Memory B cell (primary cell): ENCODE measurements around the gene PLA2G1B.
A peak's percentile ranks its signal among the peaks of the same experiment; 100 is the strongest.

Source experiments
- ATAC-seq: fragments of 150-1000 bp; cut with Tn5 transposase; 2 replicates; pipeline ENCODE4 v1.10.0; 2021; ENCODE audit warnings: low read depth, mild to moderate bottlenecking, moderate library complexity
- DNase-seq, 2 donors: peaks; one replicate each; pipeline ENCODE4 v3.0.0; 2022; ENCODE audit warnings: low spot score in 2 of 2
- H3K27ac Mint-ChIP-seq: one replicate; pipeline ENCODE4 v1.8.0; 2022; ENCODE audit warnings: mild to moderate bottlenecking, moderate library complexity, mixed read lengths
- H3K27me3 Mint-ChIP-seq: one replicate; pipeline ENCODE4 v1.8.0; 2022; ENCODE audit warnings: mixed read lengths
- H3K36me3 Mint-ChIP-seq: one replicate; pipeline ENCODE4 v1.8.0; 2022; ENCODE audit warnings: mild to moderate bottlenecking, mixed read lengths
- H3K4me1 Mint-ChIP-seq: one replicate; pipeline ENCODE4 v1.8.0; 2022; ENCODE audit warnings: mixed read lengths
- H3K4me3 Mint-ChIP-seq: one replicate; pipeline ENCODE4 v1.8.0; 2022; ENCODE audit warnings: mild to moderate bottlenecking, moderate library complexity, mixed read lengths
- H3K9me3 Mint-ChIP-seq: one replicate; pipeline ENCODE4 v1.8.0; 2022; ENCODE audit warnings: mixed read lengths

The PLA2G1B gene

DNA sequence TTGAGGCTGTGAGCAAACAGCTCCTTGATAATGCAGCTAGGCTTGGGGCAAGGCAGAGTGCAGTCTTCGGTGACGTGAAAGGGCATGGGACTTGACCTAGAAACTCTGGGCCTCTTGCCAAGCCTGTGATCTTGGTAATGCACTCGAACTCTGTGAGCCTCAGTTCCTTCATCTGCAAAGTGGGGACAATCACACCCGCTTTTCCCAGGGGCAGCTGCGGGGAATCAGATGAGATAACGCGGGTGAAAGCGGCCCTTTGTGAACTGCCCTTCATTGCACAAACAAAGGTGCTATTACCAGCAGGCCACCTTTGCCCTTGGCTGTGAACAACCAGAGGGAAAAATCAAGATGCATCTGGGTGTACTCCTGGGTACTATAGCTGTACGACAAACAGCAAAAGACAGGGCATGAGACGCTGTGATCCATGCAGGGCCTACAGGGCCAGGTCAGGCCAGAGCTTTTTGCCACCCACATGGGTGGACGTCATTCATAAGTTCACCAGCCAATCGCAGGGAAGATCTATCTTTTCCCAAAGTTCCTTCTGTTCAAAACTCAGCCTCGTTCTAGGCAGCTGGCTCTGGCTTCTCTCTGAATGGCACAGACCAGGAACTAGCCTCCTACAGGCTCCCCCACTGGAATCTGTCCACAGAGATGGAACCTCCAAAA lies 38.2 kb upstream of the PLA2G1B start:
- no peak for DNase-seq

DNA sequence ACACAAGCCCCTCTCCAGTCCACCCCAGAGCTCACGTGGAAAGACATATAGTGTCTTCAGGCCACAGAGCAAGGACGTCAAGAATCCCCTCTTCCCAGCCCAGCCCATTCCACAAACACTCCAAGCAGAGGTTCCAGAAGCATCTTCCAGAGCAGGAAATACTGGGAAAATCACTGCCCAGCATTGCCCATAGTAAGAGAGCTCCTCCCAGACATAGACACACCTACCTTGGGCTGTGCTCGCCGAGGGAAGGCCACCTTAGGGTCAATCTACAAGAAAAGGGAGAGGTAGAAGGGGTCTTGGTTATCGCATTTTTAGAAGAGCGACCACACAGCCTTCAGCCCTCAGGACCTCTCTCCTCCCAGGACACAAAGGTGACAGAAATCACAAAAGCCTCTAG lies 36.9 kb upstream of the PLA2G1B start:
- peaks cover 5% of the 10 kb centered on the region for H3K4me1 Mint-ChIP-seq
- H3K27ac Mint-ChIP-seq: no peak overlapping the region
- peaks cover 34% of the 10 kb centered on the region for H3K27me3 Mint-ChIP-seq
- ATAC-seq (no peak), DNase-seq (no peak)
- no peaks in the 10 kb centered on the region for H3K36me3 Mint-ChIP-seq
- no peak overlapping the region for H3K4me3 Mint-ChIP-seq
- no peaks in the 10 kb centered on the region for H3K9me3 Mint-ChIP-seq

More for the DNA sequence above, 38.2 kb upstream of the PLA2G1B start:
- H3K36me3 Mint-ChIP-seq: no peaks in the 10 kb centered on the region
- H3K4me3 Mint-ChIP-seq: no peak overlapping the region
- H3K27me3 Mint-ChIP-seq: peaks cover 43% of the 10 kb centered on the region
- ATAC-seq: no peak
- H3K27ac Mint-ChIP-seq: no peak overlapping the region
- peaks cover 15% of the 10 kb centered on the region for H3K4me1 Mint-ChIP-seq
- H3K9me3 Mint-ChIP-seq: no peaks in the 10 kb centered on the region

DNA sequence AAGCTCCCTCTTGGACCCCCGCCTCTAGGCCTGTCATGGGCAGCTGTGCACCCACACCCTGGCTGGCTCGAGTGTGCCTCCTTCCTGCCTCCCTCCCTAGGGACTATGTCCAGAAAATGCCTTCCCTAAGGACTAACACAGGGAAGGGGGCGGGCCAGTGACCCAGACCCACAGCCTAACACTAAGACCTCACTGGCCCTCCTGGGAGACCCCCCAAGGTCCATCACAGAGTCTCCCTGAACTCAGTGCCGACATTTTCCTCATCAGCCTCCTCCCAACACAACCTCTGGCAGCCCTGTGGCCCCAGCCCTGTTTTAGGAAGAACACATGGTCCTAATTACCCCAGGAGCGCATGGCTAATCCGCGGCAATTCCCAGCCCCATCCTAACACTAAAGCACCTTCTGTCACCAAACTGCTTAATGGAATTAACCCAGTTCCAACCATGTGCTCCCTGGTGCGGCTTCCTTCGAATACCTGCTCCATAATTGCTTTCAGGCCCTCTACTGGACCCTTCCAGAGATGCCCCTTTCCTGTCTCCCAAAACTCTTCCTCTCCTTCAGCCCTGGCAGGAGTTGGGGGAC lies 35.8 kb upstream of the PLA2G1B start:
- Mint-ChIP-seq H3K27me3 (peaks cover 36% of the 10 kb centered on the region), H3K36me3 (no peaks in the 10 kb centered on the region), H3K4me3 (no peak overlapping the region), H3K9me3 (no peaks in the 10 kb centered on the region), H3K27ac (no peak overlapping the region), H3K4me1 (peaks cover 3% of the 10 kb centered on the region)
- ATAC-seq (no peak), DNase-seq (no peak)

DNA sequence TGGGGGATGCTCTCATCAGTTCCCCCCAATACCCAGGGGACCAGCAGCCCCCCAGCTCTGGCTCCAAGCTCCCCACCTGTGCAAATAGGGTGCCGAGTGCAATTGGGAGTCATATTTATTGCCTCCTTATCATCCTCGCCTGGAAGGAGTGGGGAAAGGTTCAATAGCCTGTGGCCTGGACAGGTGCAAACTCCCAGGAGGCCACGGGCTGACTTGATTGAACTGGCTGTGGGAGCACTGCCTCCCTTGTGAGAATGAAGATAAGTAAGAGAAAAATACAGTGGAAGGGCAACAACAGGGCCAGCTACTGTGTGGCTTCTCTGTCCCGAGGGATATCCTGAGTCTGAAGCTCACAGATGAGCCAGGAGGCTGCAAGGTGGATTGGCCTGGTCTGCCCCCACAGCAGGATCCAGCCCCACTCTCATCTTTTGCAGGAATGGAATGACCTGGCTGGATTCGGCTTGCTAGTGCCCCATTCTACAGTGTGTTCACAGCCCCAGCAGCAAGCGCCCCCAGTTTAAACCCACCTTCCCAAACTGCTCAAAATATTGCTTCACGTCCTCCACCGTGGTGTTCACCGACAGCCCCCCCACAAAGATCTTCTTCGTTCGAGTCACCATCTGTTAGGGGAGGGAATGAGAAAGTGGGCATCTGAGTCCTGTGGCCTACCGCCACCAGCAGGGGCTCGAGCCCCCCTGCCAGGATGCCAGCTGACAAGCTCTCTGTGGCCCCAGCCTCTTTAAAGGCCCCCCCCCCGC lies 35.1 kb upstream of the PLA2G1B start:
- H3K4me3 Mint-ChIP-seq: no peak overlapping the region
- H3K36me3 Mint-ChIP-seq: no peaks in the 10 kb centered on the region
- DNase-seq (no peak), ATAC-seq (no peak)
- no peaks in the 10 kb centered on the region for H3K9me3 Mint-ChIP-seq
- peaks cover 42% of the 10 kb centered on the region for H3K27me3 Mint-ChIP-seq
- H3K27ac Mint-ChIP-seq: no peak overlapping the region
- H3K4me1 Mint-ChIP-seq: peaks cover 3% of the 10 kb centered on the region

DNA sequence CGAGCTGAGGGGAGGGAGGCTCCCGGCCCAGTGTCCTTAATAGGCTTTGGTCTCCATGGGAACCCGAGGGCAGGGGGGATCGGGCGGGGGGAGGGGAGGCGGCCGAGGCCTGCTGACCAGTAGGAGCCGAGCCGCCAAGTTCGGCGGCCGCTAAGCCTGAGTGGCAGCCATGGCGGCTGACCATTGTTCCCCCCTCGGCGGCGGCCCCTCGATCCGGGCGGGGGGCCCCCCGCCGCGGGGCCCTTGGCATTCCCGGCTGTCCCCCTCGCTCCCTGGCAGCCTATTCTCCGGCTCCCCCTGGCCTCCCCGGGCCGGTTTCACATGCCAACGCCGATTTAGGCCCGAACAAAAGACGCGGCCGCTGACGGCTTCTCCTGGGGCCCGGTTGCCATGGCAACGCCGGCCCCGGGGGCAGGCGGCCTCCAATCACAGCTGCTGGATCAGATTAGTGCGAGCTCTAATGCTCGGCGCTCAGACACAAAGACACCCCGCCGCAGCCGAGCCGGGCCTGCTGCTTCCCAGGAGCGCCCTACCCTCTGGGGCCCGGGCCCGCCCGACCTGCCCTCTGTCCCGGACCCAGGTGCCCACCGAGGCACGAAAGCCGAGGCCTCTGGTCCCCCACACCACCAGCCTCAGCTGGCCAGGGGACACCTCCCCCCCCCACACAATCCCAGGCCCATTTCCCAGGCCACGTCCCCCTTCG lies 34.1 kb upstream of the PLA2G1B start:
- Mint-ChIP-seq H3K27me3 (peaks cover 38% of the 10 kb centered on the region), H3K27ac (no peak overlapping the region), H3K4me3 (peak overlapping the region; percentile 18)

DNA sequence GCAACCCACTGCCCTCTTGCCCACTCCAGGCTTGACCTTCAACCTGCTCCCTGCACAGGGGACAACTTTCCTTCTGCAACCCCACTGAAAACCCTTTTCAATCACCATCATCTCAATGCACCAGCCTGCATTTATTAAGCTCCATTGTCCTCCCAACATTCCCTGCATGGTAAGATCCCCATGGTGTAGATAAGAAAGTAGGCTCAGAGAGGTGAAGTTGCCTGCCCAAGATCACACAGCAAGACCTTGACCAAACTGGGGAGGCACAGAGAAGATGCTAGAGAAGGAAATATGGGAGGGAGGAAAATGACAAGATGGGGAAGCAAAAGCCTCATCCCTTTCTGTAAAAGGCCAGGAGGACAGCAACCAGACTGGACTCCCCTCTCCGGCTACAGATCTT lies 31.5 kb upstream of the PLA2G1B start:
- H3K4me3 Mint-ChIP-seq: no peak overlapping the region
- DNase-seq (no peak), ATAC-seq (no peak)
- H3K4me1 Mint-ChIP-seq: peaks cover 3% of the 10 kb centered on the region
- no peaks in the 10 kb centered on the region for H3K9me3 Mint-ChIP-seq
- H3K27me3 Mint-ChIP-seq: peaks cover 34% of the 10 kb centered on the region
- no peak overlapping the region for H3K27ac Mint-ChIP-seq
- no peaks in the 10 kb centered on the region for H3K36me3 Mint-ChIP-seq

More for the DNA sequence above, 34.1 kb upstream of the PLA2G1B start:
- no peaks in the 10 kb centered on the region for H3K36me3 Mint-ChIP-seq
- DNase-seq (no peak), ATAC-seq (peak; percentile 78)
- no peaks in the 10 kb centered on the region for H3K9me3 Mint-ChIP-seq
- H3K4me1 Mint-ChIP-seq: peaks cover 3% of the 10 kb centered on the region

DNA sequence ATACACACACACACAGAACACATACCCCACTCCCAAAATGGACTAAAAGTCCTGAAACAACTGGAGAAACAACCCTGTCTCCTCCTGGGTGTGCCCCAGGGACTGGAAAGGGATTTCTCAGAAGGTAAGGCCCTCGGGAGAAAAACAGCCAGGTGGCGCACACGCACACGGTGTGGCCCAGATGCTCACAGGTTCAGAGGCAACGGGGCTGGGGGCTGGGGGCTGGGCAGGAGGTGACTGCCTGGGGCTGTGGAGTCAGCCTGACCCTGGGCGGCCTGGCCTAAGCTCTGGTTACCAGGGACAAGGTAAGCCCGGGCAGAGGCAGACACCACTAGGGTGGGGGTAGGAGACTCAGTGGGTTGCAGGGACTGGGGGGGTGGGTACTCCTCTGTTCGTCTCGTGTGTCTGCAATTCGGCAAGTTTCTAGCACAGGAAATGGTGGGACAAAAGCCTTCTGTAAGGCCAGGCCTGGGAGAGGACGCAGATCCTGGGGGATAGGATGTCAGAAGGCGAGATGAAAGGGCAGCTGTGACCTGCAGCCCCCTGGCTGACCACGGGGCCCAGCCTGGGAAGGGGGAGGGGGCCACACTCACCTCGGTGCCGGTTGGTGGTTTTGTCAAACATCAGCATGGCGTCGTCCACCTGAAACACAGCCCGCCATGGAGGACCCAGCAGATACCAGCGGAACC lies 31.0 kb upstream of the PLA2G1B start:
- peaks cover 34% of the 10 kb centered on the region for H3K27me3 Mint-ChIP-seq
- peaks cover 3% of the 10 kb centered on the region for H3K4me1 Mint-ChIP-seq
- H3K4me3 Mint-ChIP-seq: no peak overlapping the region
- H3K36me3 Mint-ChIP-seq: no peaks in the 10 kb centered on the region
- H3K9me3 Mint-ChIP-seq: no peaks in the 10 kb centered on the region
- no peak overlapping the region for H3K27ac Mint-ChIP-seq
- DNase-seq (no peak), ATAC-seq (no peak)

DNA sequence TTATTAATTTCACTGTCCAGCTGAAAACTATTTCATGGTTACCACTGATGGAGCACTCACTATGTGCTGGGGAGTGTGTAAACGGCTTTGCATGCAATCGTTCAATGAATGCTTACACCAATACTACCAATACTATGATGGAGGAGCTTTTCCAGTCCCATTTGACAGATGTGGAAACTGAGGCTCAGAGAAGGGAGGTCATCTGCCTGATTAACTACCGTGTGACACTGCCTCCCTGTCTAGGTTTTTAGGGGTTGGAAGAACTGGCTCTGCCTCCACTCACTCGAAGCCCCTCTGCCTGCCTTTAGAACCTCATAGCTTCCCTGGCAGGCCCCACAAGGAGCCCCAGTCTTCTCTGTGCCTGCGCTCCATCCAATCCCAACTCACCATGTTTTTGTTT lies 29.5 kb upstream of the PLA2G1B start:
- peaks cover 24% of the 10 kb centered on the region for H3K27me3 Mint-ChIP-seq
- no peak for ATAC-seq
- no peaks in the 10 kb centered on the region for H3K36me3 Mint-ChIP-seq
- no peak overlapping the region for H3K27ac Mint-ChIP-seq
- H3K4me1 Mint-ChIP-seq: peaks cover 1% of the 10 kb centered on the region
- H3K4me3 Mint-ChIP-seq: no peak overlapping the region
- DNase-seq: no peak
- H3K9me3 Mint-ChIP-seq: no peaks in the 10 kb centered on the region

DNA sequence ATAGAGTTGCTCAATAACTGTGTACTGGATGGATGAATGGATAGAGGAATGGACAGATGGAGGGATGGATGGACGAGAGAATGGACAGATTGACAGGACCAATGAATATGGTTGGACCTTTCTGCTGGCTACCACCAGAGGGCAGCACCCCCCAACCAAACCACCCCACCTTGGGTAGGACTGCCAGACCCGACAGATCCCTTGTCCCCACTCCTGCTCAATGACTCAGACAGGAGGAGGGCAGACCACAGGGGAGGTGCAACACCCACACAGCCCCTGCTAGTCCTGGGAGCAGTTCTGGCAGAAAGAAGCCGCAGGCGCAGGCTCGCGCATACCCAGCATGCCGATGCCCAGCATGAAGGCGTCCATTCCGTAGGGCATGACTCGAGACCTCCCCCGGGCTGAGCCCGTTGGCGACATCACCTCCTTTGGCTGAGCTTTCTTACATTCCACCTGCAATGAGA lies 29.0 kb upstream of the PLA2G1B start:
- ATAC-seq (peak; percentile 85), DNase-seq (peak; percentile 66 to 68)
- Mint-ChIP-seq H3K27ac (no peak overlapping the region), H3K36me3 (no peaks in the 10 kb centered on the region), H3K9me3 (no peaks in the 10 kb centered on the region), H3K27me3 (peaks cover 23% of the 10 kb centered on the region), H3K4me1 (no peaks in the 10 kb centered on the region), H3K4me3 (no peak overlapping the region)

DNA sequence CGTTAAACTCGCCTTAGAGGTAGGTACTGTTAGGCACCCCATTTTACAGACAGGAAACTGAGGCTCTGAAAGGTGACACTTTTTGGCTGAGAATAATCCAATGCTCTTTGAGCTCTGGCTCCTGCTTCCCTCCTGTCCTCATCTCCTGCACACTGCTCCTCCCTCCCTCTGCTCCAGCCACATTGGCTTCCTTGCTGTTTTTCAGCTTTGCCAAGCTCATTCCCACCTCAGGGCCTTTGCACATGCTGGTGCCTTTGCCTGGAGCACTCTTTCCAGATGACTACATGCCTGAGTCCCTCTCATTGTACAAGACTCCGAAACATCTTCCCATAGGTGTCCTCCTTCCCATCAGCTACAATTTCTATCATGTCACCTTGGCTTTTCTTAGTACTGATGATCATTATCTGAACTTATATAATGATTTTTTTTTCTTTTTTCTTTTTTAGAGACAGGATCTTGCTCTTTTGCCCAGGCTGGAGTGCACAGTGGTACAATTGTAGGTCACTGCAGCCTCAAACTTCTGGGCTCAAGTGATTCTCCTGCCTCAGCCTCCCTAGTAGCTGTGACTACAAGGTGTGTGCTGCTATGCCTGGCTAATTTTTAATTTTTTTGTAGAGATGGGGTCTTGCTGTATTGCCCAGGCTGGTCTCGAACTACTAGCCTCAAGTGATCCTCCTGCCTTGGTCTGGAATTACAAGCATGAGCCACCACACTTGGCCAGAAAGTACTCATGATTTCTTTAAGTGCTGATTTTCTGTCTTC lies 26.2 kb upstream of the PLA2G1B start:
- H3K9me3 Mint-ChIP-seq: no peaks in the 10 kb centered on the region
- ATAC-seq (no peak), DNase-seq (no peak)
- H3K4me3 Mint-ChIP-seq: no peak overlapping the region
- no peaks in the 10 kb centered on the region for H3K36me3 Mint-ChIP-seq
- peaks cover 17% of the 10 kb centered on the region for H3K27me3 Mint-ChIP-seq
- no peaks in the 10 kb centered on the region for H3K4me1 Mint-ChIP-seq
- H3K27ac Mint-ChIP-seq: no peak overlapping the region

DNA sequence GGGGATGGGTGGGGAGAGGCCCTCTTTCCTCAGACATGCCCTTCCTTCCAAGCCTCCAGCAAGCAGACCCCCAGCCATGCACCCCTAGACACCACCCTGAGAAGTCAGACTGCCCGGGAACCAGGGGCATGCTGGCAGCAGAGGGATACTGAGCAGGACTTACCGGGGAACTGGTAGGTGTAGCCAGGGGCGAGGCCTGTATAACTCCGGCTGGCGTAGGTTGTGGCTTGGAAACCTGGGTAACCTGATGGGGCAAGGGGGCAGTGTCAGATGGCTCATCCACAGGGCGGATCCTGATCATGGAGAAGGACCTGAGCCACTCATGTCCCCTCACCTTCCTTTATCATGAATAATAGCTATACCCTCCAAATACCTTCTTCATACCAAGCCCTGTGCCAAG lies 25.6 kb upstream of the PLA2G1B start:
- H3K4me1 Mint-ChIP-seq: no peaks in the 10 kb centered on the region
- no peaks in the 10 kb centered on the region for H3K9me3 Mint-ChIP-seq
- peaks cover 15% of the 10 kb centered on the region for H3K27me3 Mint-ChIP-seq
- no peak overlapping the region for H3K4me3 Mint-ChIP-seq
- ATAC-seq (no peak), DNase-seq (no peak)
- no peaks in the 10 kb centered on the region for H3K36me3 Mint-ChIP-seq
- no peak overlapping the region for H3K27ac Mint-ChIP-seq

DNA sequence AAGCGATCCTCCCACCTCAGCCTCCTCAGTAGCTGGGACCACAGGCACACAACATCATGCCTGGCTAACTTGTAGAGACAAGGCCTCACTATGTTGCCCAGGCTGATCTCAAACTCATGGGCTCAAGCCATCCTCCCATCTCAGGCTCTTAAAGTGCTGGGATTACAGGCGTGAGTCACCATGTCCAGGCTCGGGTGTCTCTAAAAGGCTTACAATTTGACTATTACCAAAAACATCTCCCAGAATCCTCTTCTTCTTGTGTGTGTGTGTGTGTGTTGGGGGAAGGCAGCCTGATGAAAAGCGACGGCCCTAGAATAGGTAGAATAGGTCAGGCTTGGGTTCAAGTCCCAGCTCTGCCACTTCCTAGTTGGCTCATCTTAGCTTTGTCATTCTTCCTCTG lies 24.5 kb upstream of the PLA2G1B start:
- Mint-ChIP-seq H3K27ac (no peak overlapping the region), H3K36me3 (no peaks in the 10 kb centered on the region)
- DNase-seq: no peak

More for the DNA sequence above, 24.5 kb upstream of the PLA2G1B start:
- Mint-ChIP-seq H3K9me3 (no peaks in the 10 kb centered on the region), H3K4me1 (no peaks in the 10 kb centered on the region), H3K27me3 (peaks cover 13% of the 10 kb centered on the region), H3K4me3 (no peak overlapping the region)
- no peak for ATAC-seq
